ENCODE results near the gene NHSL2.
"Not testable (repeated sequence)": the region's sequence is repeated elsewhere in the genome, so short reads cannot be mapped to it uniquely, and the experiment has no call there.

The NHSL2 gene

DNA sequence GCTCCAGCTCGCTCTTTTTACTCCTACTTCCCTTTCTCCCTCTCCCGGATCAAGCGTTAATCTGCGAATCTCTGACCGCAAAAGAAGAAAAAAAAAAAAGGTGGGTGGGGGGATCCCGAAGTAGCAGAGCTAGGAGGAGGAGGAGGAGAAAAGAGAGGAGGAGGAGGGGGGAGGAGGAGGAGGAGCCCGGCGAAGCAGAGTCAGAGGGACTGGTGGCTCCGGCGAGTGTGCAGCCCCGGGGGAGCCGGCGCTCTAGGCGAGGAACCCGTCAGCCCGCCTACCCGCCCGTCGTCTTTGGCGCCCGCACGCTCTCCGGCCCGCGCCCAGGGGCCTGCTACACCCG is at the start of gene NHSL2:
TSS of gene NHSL2 (plus strand) at position 203 of the 343 bp plus-strand sequence.
- no peak for DNase-seq

DNA sequence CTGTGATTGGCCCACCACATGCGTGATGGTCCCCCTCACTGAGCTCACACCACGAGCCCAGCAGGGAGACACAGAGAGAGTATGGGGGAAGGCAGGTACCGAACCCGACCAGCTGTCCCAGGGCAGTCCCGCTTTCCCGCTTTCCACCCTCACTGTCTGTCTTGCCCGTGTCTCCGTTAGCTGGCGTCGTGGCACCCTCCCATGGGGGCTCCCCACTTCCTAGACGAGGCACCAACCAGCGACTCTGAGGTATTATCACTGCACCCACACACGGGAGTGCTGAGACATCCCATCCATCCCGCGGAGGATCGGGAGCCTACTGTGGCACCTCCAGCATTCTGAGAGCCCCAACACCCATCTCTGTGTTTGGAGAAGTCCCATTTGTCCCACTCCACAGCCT is 43.0 kb upstream of the NHSL2 start:
- no peak for DNase-seq

- not testable (repeated sequence) for DNase-seq
These were observed 41.1 kb upstream of the NHSL2 start for GRCh38 chrX:71869566-71869965.

- no peak for DNase-seq
These were observed 40.2 kb upstream of the NHSL2 start for GRCh38 chrX:71870208-71871098.

DNA sequence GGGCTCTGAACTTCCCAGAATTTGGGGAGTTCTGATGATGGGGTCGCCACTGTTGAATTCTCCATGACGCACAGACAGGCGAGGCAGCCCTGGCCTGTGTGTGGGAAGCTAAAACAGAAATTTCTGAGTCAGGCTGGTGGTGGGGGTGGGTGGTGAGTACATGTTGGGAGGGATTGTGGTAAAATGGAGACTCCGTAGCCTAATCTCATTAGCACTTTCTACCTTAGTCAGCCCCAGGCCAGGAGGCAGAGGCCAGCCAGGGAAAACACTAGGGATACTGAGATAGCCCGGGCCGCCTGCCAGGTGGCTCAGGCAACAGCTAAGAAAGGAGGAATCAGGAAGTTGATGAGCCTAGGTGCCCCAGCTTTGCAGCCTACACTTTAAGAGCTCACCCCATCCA is 39.3 kb upstream of the NHSL2 start:
- DNase-seq: no peak

DNA sequence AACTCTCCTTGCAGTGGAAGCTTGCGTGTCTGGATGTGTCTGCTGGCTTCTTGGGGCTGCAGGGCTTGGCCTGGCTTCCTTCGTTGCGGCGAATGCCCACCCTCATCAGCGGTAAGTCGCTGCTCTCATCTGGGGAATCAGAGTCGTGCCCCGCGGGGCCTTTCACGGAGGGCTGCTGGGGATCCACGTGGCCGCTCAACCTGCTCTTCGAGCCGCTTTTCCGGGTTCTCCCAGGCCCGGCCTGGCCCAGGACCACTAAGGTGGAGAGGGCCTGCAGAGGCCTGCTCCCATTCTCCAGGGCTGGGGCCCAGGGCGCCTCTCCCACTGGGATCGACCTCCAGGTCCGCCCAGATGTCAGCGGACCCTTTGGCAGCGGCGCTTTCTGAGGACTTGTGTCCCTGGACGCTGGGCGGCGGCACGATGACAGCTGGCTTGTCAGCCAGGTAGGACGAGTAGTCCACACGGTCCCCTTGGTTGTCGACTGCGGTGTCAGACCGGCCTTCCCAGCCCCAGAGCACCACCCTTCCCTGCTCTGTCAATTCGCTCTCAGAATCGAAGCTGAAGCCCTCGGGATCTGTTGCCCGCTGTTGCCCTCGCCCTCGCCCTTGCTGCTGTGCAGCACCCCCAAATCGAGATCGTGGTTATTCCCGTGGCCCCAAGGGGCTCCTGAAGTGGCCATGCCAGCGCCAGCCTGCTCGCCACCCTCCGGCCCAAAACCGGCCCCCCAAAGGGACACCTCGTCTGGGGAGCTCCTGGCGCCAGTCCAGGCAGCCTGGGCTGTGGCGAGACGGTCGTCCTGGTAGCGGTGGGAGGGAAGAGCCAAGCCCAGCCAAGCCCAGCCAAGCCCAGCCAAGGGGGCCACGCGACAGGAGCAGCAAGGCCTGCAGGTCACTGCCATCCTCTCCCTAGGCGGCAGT is 37.8 kb upstream of the NHSL2 start:
- no peak for DNase-seq

GRCh38 chrX:71873459-71873833 is 37.2 kb upstream of the NHSL2 start:
- no peak for DNase-seq

- not testable (repeated sequence) for DNase-seq
These were observed 33.8 kb upstream of the NHSL2 start for GRCh38 chrX:71876841-71877240.

DNA sequence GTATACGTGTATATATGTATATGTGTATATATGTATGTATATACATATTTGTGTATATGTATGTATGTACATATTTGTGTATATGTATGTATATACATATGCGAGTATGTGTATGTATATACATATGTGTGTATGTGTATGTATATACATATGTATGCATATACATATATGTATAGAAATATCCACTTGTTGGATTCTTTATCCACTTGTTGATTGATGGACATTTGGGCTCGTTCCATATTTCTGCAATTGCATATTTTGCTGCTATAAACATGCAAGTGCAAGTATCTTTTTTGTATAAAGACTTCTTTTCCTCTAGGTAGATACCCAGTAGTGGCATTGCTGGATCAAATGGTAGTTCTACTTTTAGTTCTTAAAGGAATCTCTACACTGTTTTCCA is 25.5 kb upstream of the NHSL2 start:
- DNase-seq: no peak

DNA sequence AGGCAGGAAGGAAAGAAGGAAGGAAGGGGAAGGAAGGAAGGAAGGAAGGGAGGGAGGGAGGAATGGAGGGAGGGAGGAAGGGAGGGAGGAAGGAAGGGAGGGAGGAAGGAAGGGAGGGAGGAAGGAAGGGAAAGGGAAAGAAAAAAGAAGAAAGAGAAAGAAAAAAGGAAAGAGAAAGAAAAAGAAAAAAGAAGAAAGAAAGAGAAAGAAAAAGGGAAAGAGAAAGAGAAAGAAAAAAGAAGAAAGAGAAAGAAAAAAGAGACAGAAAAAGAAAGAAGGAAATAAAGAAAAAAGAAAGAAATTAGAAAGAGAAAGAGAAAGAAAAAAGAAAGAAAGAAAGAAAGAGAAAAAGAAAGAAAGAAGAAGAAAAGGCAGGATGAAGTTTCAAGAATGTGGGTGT is 15.0 kb upstream of the NHSL2 start:
- DNase-seq: no peak

- no peak for DNase-seq
These were observed 4.5 kb upstream of the NHSL2 start for GRCh38 chrX:71906144-71906543.

GRCh38 chrX:71908387-71908786 is 2.3 kb upstream of the NHSL2 start:
- DNase-seq: no peak

- DNase-seq: no peak
These were observed 689 bp upstream of the NHSL2 start for GRCh38 chrX:71909956-71910355.

DNA sequence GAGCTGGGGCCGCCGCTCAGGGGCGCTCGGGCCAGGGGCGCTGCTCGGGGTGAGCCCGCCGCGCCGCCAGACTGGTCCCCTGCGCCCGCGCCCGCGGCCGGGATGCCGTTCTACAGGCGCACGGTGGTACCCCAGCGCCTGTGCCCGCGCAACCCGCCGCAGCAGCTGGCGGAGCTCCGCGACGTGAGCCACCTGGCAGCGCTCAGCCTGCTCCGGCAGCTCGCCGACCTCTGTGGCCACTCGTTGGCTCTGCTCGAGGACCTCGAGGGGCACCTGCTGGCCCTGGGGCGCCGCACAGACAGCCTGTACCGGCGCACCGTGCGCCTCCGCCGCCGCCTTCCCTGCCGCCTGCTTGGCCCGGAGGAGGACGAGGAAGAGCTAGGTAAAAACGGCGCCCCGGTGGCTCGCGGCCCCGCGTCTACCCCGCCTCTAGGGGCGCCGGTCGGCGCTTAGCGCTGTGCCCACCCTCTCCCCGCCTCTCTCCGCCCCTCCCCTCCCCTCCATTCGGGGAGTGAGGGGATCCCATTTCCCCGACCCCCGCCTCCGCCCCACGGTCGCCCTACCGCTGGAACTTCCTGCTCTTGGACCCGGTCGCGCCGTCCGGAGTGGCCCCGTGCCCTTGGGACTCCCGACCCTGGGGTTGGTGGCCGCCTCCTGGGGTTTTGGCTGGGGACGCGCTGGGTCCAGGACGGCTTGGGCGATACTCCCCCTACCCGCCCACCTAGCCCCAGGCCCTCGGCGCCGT is 513 bp downstream of the NHSL2 start:
- no peak for DNase-seq

DNA sequence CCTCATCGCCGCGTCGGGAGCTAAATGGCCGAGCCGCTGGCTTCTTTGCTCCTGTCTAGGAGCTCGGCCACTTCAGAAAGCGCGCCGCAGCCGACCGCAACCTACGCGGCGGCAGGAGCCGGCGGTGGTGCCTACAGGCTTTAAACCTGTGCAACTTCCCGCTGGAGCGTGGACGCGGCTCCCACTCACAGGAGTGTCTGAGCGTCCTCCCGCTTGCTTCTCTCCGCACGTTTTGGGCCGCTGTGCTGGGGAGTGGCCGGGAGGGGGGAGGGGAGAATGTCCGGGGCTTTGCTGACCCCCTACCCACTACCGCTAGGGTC is 1.0 kb downstream of the NHSL2 start:
- DNase-seq: no peak

DNA sequence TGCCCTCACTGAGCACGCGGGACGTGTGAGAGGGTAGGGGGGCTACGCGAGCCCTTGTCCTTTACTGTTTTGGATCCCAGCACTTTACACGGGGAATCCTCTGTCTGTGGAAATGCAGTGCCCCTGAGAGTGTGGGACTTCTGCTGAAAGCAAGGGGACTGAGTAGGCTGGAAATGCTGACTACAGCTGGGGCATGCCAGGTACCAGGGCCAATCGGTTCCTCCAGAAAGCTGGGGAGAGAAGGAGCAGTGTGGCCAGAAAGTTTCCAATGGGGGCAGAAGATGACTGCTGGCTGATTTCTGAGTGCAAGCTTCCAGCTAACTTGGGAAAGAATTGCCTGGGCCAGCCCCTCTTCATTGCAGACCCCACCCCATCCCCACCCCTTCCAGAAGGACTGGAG is 1.5 kb downstream of the NHSL2 start:
- DNase-seq: no peak

- no peak for DNase-seq
These were observed 2.7 kb downstream of the NHSL2 start for GRCh38 chrX:71913156-71913950.

DNA sequence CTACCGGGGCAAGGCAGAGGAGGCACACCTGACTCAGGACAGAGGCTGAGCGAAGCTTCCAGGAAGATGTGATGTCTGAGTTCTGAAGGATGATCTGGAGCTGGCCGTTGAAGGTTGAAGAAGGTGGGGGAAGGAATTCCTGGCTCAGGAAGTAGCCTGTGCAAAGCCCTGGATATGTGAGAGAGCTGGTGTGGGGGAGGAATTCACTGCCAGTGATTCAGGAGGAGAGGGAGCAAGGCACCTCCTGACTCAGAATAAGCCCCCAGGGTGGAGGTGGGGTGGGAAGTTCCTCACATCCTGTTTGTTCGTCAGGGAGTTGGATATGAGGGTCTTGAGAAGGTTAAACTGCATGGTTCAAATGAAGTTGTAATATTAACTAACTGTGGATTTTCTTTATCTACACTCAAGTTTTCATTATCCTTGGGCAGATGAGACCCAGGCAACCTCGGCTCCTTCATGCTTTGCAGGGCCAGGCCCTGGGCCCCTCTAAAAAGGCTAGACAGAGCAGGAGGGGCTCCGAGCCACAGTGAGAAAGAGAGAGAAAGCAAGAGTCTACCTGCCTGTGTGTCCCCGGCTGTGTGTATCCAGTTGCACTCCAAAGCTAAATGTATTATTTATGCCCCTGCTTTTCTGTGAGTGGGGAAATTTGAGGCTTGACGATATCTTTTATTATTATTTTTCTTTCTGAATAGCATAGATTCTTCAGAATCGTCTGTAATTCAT is 7.1 kb downstream of the NHSL2 start:
- no peak for DNase-seq

DNA sequence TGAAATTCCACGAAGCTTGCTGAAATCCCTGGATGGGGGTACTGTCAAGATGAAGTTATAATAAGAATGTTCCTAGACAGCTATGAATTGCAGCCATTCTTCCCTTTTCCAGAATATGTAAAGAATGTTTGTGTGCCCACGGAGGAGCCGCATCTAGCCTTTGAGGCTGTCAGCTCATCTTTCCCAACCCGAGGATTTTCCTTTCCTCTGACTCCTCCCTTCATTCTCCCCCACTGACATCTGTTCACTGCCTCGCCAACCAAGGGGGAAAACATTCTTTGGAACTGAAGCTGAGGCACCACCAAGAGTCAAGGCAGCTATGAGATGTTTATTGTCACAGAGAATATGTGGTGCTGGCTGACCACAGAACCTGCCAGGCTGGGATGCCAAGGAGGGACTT is 8.8 kb downstream of the NHSL2 start:
- no peak for DNase-seq

GRCh38 chrX:71919886-71920285 is 9.2 kb downstream of the NHSL2 start:
- DNase-seq: no peak

GRCh38 chrX:71922686-71923085 is 12.0 kb downstream of the NHSL2 start:
- DNase-seq: no peak

DNA sequence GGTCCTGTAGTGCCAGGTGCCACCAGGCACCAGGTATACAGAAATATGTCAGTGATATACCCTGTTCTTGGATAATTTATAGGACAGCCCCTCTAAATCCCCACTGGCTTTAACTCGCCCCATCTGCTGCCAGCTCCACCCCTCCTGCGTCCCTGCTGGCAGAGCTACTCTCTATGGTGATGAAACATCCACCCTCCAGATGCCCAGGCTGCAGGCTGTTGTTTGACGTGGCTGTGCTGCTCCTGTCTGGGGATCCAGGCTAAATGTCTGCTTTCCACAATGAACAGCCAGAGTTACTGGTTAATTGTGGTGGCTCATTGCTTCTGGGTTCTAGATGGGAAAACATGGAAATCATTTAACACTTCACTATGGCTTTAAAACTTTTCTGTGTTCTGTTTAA is 12.9 kb downstream of the NHSL2 start:
- DNase-seq: no peak
